Liver (tissue), 9 donors: ENCODE data around the gene USP49. TPM values are rescaled to one million over a fixed set of nuclear protein-coding genes. Genes with fewer than 3 reads are reported as not detected.

Source experiments
- DNase-seq: peaks from one replicate; pipeline ENCODE4 v3.0.0-alpha.2; 2017; ENCODE audit warnings: low spot score
- H3K27ac ChIP-seq, 2 donors: one replicate each; pipeline ENCODE4 v1.7.0; 2013; ENCODE audit warnings: inconsistent platforms in 2 of 2, low read length in 2 of 2, control low read depth in 1 of 2, low read depth in 1 of 2, mild to moderate bottlenecking in 1 of 2
- H3K27me3 ChIP-seq, 4 donors: one replicate each; pipeline versions ENCODE4 v1.6.1 to v1.7.0; 2013; ENCODE audit warnings: low read length in 3 of 4, inconsistent platforms in 1 of 4, mild to moderate bottlenecking in 1 of 4, moderate library complexity in 1 of 4; ENCODE audit not compliant: control insufficient read depth in 4 of 4, insufficient read depth in 4 of 4
- H3K36me3 ChIP-seq, 4 donors: one replicate each; pipeline versions ENCODE4 v1.6.1 to v1.7.0; 2013; ENCODE audit warnings: low read length in 3 of 4, mild to moderate bottlenecking in 3 of 4, low read depth in 1 of 4, moderate library complexity in 1 of 4; ENCODE audit not compliant: control insufficient read depth in 4 of 4, insufficient read depth in 3 of 4
- H3K4me1 ChIP-seq, 4 donors: one replicate each; pipeline versions ENCODE4 v1.6.1 to v1.7.0; 2013; ENCODE audit warnings: low read length in 3 of 4, mild to moderate bottlenecking in 3 of 4, moderate library complexity in 1 of 4; ENCODE audit not compliant: control insufficient read depth in 4 of 4, insufficient read depth in 4 of 4
- H3K4me3 ChIP-seq, 3 donors: one replicate each; pipeline versions ENCODE4 v1.6.1 to v1.7.0; 2013; ENCODE audit warnings: low read length in 3 of 3, control low read depth in 1 of 3, low read depth in 1 of 3, mild to moderate bottlenecking in 1 of 3
- H3K9ac ChIP-seq, 2 donors: one replicate each; pipeline ENCODE4 v1.7.0; 2013; ENCODE audit warnings: low read length in 2 of 2, mild to moderate bottlenecking in 2 of 2, moderate library complexity in 2 of 2, control low read depth in 1 of 2, low read depth in 1 of 2
- H3K9me3 ChIP-seq, 4 donors: one replicate each; pipeline versions ENCODE4 v1.6.1 to v1.7.0; 2013; ENCODE audit warnings: low read length in 3 of 4; ENCODE audit not compliant: control insufficient read depth in 4 of 4
- EGR1 ChIP-seq, 2 donors: IDR thresholded peaks; 2 replicates each; pipeline ENCODE4 v1.6.1; 2016 to 2018; ENCODE audit warnings: antibody characterized with exemption in 2 of 2, low read depth in 2 of 2
- FOXA1 ChIP-seq: IDR thresholded peaks from 2 replicates; pipeline ENCODE4 v1.6.1; 2016; ENCODE audit warnings: antibody characterized with exemption
- GABPA ChIP-seq, 2 donors: IDR thresholded peaks in 1 of 2; conservative IDR thresholded peaks in 1 of 2; 2 replicates each; pipeline ENCODE4 v1.6.1; 2016; ENCODE audit warnings: antibody characterized with exemption in 2 of 2, mild to moderate bottlenecking in 1 of 2, moderate library complexity in 1 of 2
- HNF4G ChIP-seq: IDR thresholded peaks from 2 replicates; pipeline ENCODE4 v1.6.1; 2016; ENCODE audit warnings: antibody characterized with exemption
- JUND ChIP-seq, 2 donors: IDR thresholded peaks; 2 replicates each; pipeline ENCODE4 v1.6.1; 2016; ENCODE audit warnings: antibody characterized with exemption in 2 of 2
- RAD21 ChIP-seq, 2 donors: IDR thresholded peaks; 2 replicates each; pipeline ENCODE4 v1.6.1; 2016; ENCODE audit warnings: antibody characterized with exemption in 2 of 2, mild to moderate bottlenecking in 2 of 2
- REST ChIP-seq: IDR thresholded peaks from 2 replicates; pipeline ENCODE4 v1.6.1; 2016; ENCODE audit warnings: antibody characterized with exemption, mild to moderate bottlenecking
- RXRA ChIP-seq, 2 donors: IDR thresholded peaks; 2 replicates each; pipeline ENCODE4 v1.6.1; 2017 to 2018; ENCODE audit warnings: antibody characterized with exemption in 2 of 2, mild to moderate bottlenecking in 1 of 2
- SP1 ChIP-seq: IDR thresholded peaks from 2 replicates; pipeline ENCODE4 v1.6.1; 2018; ENCODE audit warnings: antibody characterized with exemption, mild to moderate bottlenecking
- TAF1 ChIP-seq: conservative IDR thresholded peaks from 2 replicates; pipeline ENCODE4 v1.6.1; 2016; ENCODE audit warnings: antibody characterized with exemption, mild to moderate bottlenecking
- YY1 ChIP-seq: IDR thresholded peaks from 2 replicates; pipeline ENCODE4 v1.6.1; 2016; ENCODE audit warnings: antibody characterized with exemption, mild to moderate bottlenecking
- WGBS: extraction: QIAGEN DNeasy Blood & Tissue Kit; methylation state at CpG from one replicate; pipeline ENCODE4 v1.1.7; 2013; 5-methylcytosine and 5-hydroxymethylcytosine counted together
- polyA plus RNA-seq, 2 donors: library from polyadenylated mRNA; stranded (reverse) in 1 of 2; unstranded in 1 of 2; fragments of 200-250 nt in 1 of 2; fragments of >200 nt in 1 of 2; fragmentation: Nextera tagmentation in 1 of 2; extraction: Ambion mirVana in 1 of 2; gene quantifications; one replicate each; pipeline versions ENCODE4 v1.2.1 to v1.2.3, GENCODE V29; 2013 to 2015
- total RNA-seq, 2 donors: library from RNA; depleted of rRNA; stranded (reverse); fragments of >200 nt; gene quantifications; one replicate each; pipeline ENCODE4 v1.2.3, GENCODE V29; 2014
- TF ChIP-seq, protein P1 (sequence below): IDR thresholded peaks from 2 replicates; pipeline ENCODE4 v1.6.1; 2016; ENCODE audit warnings: antibody characterized with exemption
- TF ChIP-seq, protein P2 (sequence below): IDR thresholded peaks from 2 replicates; pipeline ENCODE4 v1.6.1; 2016; ENCODE audit warnings: antibody characterized with exemption
- TF ChIP-seq, protein P3 (sequence below): IDR thresholded peaks from 2 replicates; pipeline ENCODE4 v1.6.1; 2016; ENCODE audit warnings: antibody characterized with exemption
- donor health status: healthy.
- donor health status: healthy.
- donor health status: healthy.
- donor health status: healthy.
- donor health status: healthy.

USP49 gene
- total and polyA plus RNA-seq, 4 donors: 0.33 to 3.4 (median 1.1) TPM

- H3K4me1 ChIP-seq: peaks cover 3 to 34% (median 20%) of the 10 kb centered on the region in 4 donors
- peaks cover 3 to 20% (median 12%) of the 10 kb centered on the region in 4 donors for H3K36me3 ChIP-seq
- WGBS: 74% methylated on average over 4 of the region's 4 CpGs
- peak overlapping the region in 1 of 2 donors; percentile 1 for H3K27ac ChIP-seq
- no peak for TF ChIP-seq GABPA (IDR thresholded peaks at IDR 0.05 in 1 of 2, conservative IDR thresholded peaks at IDR 0.05 in 1 of 2)
- no peak for TF ChIP-seq FOXA1
- TF ChIP-seq RXRA (IDR thresholded peaks at IDR 0.05): no peak
- no peak for TF ChIP-seq HNF4G
- TF ChIP-seq, protein P1, sequence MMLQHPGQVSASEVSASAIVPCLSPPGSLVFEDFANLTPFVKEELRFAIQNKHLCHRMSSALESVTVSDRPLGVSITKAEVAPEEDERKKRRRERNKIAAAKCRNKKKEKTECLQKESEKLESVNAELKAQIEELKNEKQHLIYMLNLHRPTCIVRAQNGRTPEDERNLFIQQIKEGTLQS: no peak
- no peak for TF ChIP-seq EGR1 (IDR thresholded peaks at IDR 0.05; ENCODE audit: low read depth in 2 of 2)
- no peak for TF ChIP-seq YY1
- no peaks in the 10 kb centered on the region for H3K27me3 ChIP-seq
- peak; percentile 61 for DNase-seq
- H3K9me3 ChIP-seq: no peaks in the 10 kb centered on the region
- no peak overlapping the region for H3K4me3 ChIP-seq
- H3K9ac ChIP-seq: no peak overlapping the region
Measured at GRCh38 chr6:41937861-41938574, 42.8 kb upstream of the USP49 start.

DNA sequence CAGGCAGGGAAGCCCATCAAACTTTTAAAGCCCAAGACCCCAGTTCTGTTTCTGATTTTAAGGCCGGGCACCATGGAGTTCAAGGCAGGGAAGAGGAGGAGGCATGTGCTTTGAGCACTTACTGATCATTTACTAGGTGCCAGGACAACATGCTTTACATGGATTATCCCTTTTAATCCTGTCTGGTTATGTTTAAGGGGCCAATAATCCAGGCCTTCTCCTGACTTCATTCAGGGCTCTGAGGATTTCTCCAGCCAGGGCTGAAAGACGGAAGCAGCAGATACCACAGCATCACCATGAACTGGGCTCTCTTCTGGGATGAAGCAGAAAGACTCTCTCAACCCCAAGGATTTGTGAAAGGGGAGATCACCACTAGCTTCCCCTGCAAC is 42.3 kb upstream of the USP49 start:
- peaks cover 4 to 26% (median 18%) of the 10 kb centered on the region in 4 donors for H3K36me3 ChIP-seq
- WGBS: 61% methylated on average over 2 of the region's 2 CpGs
- H3K27me3 ChIP-seq: no peaks in the 10 kb centered on the region
- no peak for DNase-seq
- no peak overlapping the region for H3K9ac ChIP-seq
- H3K4me1 ChIP-seq: peaks cover 3 to 34% (median 19%) of the 10 kb centered on the region in 4 donors
- H3K27ac ChIP-seq: no peak overlapping the region
- H3K9me3 ChIP-seq: no peaks in the 10 kb centered on the region
- TF ChIP-seq SP1 (no peak), RXRA (IDR thresholded peaks at IDR 0.05) (no peak), RAD21 (IDR thresholded peaks at IDR 0.05) (no peak), JUND (IDR thresholded peaks at IDR 0.05) (no peak), REST (no peak), TAF1 (no peak), EGR1 (IDR thresholded peaks at IDR 0.05; ENCODE audit: low read depth in 2 of 2) (no peak), YY1 (no peak), FOXA1 (no peak)
- TF ChIP-seq, protein P1: no peak
- TF ChIP-seq, protein P2, sequence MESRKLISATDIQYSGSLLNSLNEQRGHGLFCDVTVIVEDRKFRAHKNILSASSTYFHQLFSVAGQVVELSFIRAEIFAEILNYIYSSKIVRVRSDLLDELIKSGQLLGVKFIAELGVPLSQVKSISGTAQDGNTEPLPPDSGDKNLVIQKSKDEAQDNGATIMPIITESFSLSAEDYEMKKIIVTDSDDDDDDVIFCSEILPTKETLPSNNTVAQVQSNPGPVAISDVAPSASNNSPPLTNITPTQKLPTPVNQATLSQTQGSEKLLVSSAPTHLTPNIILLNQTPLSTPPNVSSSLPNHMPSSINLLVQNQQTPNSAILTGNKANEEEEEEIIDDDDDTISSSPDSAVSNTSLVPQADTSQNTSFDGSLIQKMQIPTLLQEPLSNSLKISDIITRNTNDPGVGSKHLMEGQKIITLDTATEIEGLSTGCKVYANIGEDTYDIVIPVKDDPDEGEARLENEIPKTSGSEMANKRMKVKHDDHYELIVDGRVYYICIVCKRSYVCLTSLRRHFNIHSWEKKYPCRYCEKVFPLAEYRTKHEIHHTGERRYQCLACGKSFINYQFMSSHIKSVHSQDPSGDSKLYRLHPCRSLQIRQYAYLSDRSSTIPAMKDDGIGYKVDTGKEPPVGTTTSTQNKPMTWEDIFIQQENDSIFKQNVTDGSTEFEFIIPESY: no peak
- TF ChIP-seq, protein P3, sequence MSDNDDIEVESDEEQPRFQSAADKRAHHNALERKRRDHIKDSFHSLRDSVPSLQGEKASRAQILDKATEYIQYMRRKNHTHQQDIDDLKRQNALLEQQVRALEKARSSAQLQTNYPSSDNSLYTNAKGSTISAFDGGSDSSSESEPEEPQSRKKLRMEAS: no peak
- no peak overlapping the region for H3K4me3 ChIP-seq
